UCSD-AML1 (cell line): ENCODE measurements around the gene TTC16.

Source experiments
- DNase-seq: peaks from one replicate; lab custom pipeline; 2025; ENCODE audit not compliant: unreplicated experiment; lab: John Stamatoyannopoulos, UW

The TTC16 gene

GRCh38 chr9:127715470-127716337 lies at the start of gene TTC16, which contains the start of gene PTRH1:
TTC16 (plus strand) TSS chr9:127716079; CDS start chr9:127716146, 67 bp downstream.
PTRH1 (minus strand) TSS chr9:127715663; CDS start chr9:127715639, 24 bp downstream.
- peak; percentile 95 for DNase-seq

GRCh38 chr9:127667127-127667844 lies 48.6 kb upstream of the TTC16 start:
- DNase-seq, result no peak

- DNase-seq, result no peak
Observed at GRCh38 chr9:127667906-127668305, 48.0 kb upstream of the TTC16 start.

- DNase-seq, result no peak
Observed at GRCh38 chr9:127673234-127673633, 42.6 kb upstream of the TTC16 start.

GRCh38 chr9:127676638-127677037 lies 39.2 kb upstream of the TTC16 start:
- no peak for DNase-seq

GRCh38 chr9:127679506-127679905 lies 36.4 kb upstream of the TTC16 start:
- no peak for DNase-seq

GRCh38 chr9:127680226-127680625 lies 35.7 kb upstream of the TTC16 start:
- DNase-seq, result no peak

- DNase-seq, result no peak
Observed at GRCh38 chr9:127680846-127681245, 35.0 kb upstream of the TTC16 start.

- no peak for DNase-seq
Observed at GRCh38 chr9:127682351-127683136, 33.3 kb upstream of the TTC16 start.

- DNase-seq, result no peak
Observed at GRCh38 chr9:127683723-127684122, 32.2 kb upstream of the TTC16 start.

- DNase-seq, result no peak
Observed at GRCh38 chr9:127684576-127684975, 31.3 kb upstream of the TTC16 start.

GRCh38 chr9:127686461-127687393 lies 29.2 kb upstream of the TTC16 start:
- DNase-seq, result no peak

- no peak for DNase-seq
Observed at GRCh38 chr9:127689329-127690000, 26.4 kb upstream of the TTC16 start.

GRCh38 chr9:127690735-127691134 lies 25.1 kb upstream of the TTC16 start:
- DNase-seq, result no peak

- no peak for DNase-seq
Observed at GRCh38 chr9:127692071-127692470, 23.8 kb upstream of the TTC16 start.

- DNase-seq, result no peak
Observed at GRCh38 chr9:127693143-127693542, 22.7 kb upstream of the TTC16 start.

- DNase-seq, result no peak
Observed at GRCh38 chr9:127693697-127694096, 22.2 kb upstream of the TTC16 start.

GRCh38 chr9:127694890-127695720 lies 20.8 kb upstream of the TTC16 start:
- DNase-seq, result no peak

GRCh38 chr9:127697575-127697974 lies 18.3 kb upstream of the TTC16 start:
- no peak for DNase-seq
